ENCODE measurements around the gene POT1.
"Not testable (repeated sequence)": the region's sequence is repeated elsewhere in the genome, so short reads cannot be mapped to it uniquely, and the experiment has no call there.

DNA sequence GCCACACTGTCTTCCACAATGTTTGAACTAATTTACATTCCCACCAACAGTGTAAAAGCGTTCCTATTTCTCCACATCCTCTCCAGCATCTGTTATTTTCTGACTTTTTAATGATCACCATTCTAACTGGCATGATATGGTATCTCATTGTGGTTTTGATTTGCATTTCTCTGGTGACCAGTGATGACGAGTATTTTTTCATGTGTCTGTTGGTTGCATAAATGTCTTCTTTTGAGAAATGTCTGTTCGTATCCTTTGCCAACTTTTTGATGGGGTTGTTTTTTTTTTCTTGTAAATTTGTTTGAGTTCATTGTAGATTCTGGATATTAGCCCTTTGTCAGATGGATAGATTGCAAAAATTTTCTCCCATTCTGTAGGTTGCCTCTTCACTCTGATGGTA lies 45.5 kb upstream of the POT1 start:
- TF ChIP-seq EP300 (IDR thresholded peaks at IDR 0.05; ENCODE audit: borderline replicate concordance in 1 of 2, low read depth in 2 of 2, low read length in 2 of 2); POLR2A (IDR thresholded peaks at IDR 0.05; ENCODE audit: control extremely low read depth in 1 of 2, low read depth in 2 of 2, low read length in 2 of 2); POLR2AphosphoS5 (IDR thresholded peaks at IDR 0.05; ENCODE audit: low read depth, low read length); RAD21 (IDR thresholded peaks at IDR 0.05 in 1 of 2, conservative IDR thresholded peaks at IDR 0.05 in 1 of 2; ENCODE audit: low read depth in 2 of 2, low read length in 2 of 2); CHD1 (IDR thresholded peaks at IDR 0.05; ENCODE audit: low read depth, low read length); SIRT6 (IDR thresholded peaks at IDR 0.05; ENCODE audit: low read length); RXRA (IDR thresholded peaks at IDR 0.05; ENCODE audit: insufficient read depth, low read depth, low read length); CHD2 (IDR thresholded peaks at IDR 0.05; ENCODE audit: low read length); EGR1 (IDR thresholded peaks at IDR 0.05; ENCODE audit: borderline replicate concordance, low read depth, low read length): not testable (repeated sequence)
- TF ChIP-seq, protein P1, sequence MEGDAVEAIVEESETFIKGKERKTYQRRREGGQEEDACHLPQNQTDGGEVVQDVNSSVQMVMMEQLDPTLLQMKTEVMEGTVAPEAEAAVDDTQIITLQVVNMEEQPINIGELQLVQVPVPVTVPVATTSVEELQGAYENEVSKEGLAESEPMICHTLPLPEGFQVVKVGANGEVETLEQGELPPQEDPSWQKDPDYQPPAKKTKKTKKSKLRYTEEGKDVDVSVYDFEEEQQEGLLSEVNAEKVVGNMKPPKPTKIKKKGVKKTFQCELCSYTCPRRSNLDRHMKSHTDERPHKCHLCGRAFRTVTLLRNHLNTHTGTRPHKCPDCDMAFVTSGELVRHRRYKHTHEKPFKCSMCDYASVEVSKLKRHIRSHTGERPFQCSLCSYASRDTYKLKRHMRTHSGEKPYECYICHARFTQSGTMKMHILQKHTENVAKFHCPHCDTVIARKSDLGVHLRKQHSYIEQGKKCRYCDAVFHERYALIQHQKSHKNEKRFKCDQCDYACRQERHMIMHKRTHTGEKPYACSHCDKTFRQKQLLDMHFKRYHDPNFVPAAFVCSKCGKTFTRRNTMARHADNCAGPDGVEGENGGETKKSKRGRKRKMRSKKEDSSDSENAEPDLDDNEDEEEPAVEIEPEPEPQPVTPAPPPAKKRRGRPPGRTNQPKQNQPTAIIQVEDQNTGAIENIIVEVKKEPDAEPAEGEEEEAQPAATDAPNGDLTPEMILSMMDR (IDR thresholded peaks at IDR 0.05; ENCODE audit: control extremely low read depth in 1 of 3, insufficient read depth in 1 of 3, low read depth in 1 of 3, low read length in 3 of 3): not testable (repeated sequence)
- TF ChIP-seq, protein P2, sequence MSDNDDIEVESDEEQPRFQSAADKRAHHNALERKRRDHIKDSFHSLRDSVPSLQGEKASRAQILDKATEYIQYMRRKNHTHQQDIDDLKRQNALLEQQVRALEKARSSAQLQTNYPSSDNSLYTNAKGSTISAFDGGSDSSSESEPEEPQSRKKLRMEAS (IDR thresholded peaks at IDR 0.05): not testable (repeated sequence)
